Loucy (cell line): Measurements from ENCODE around the gene MEPCE.

Experiments used
- H2AFZ ChIP-seq: fragments of 200-600 bp; sonication (generic); 2 replicates; pipeline ENCODE4 v1.6.0; 2016; ENCODE audit warnings: antibody characterized with exemption, mild to moderate bottlenecking, low read length, moderate library complexity
- H3F3A ChIP-seq: fragments of 200-600 bp; 2 replicates; pipeline ENCODE4 v1.6.0; 2016; ENCODE audit warnings: antibody characterized with exemption, low read depth, mild to moderate bottlenecking
- H3K27me3 ChIP-seq: fragments of 200-600 bp; sonication (generic); 2 replicates; pipeline ENCODE4 v1.6.1; 2014; ENCODE audit warnings: low read length, mild to moderate bottlenecking; ENCODE audit not compliant: insufficient read depth, poor library complexity, severe bottlenecking
- H3K36me3 ChIP-seq: fragments of 200-600 bp; sonication (generic); 2 replicates; pipeline ENCODE4 v1.6.1; 2016; ENCODE audit warnings: low read length; ENCODE audit not compliant: insufficient read depth
- H3K4me1 ChIP-seq: fragments of 200-600 bp; sonication (generic); 2 replicates; pipeline ENCODE4 v1.5.1; 2014; ENCODE audit warnings: low read length, mild to moderate bottlenecking; ENCODE audit not compliant: insufficient read depth, poor library complexity, severe bottlenecking
- H3K4me2 ChIP-seq: fragments of 200-600 bp; sonication (generic); 2 replicates; pipeline ENCODE4 v1.6.0; 2014; ENCODE audit warnings: antibody characterized with exemption, low read length, low read depth, mild to moderate bottlenecking; ENCODE audit not compliant: poor library complexity, severe bottlenecking
- H3K4me3 ChIP-seq: fragments of 200-600 bp; sonication (generic); 2 replicates; pipeline ENCODE4 v1.5.1; 2014; ENCODE audit warnings: low read length, mild to moderate bottlenecking, mixed read lengths; ENCODE audit not compliant: poor library complexity, severe bottlenecking
- H3K79me2 ChIP-seq: fragments of 200-600 bp; sonication (generic); 2 replicates; pipeline ENCODE4 v1.6.1; 2014; ENCODE audit warnings: low read length; ENCODE audit not compliant: insufficient read depth
- H3K9ac ChIP-seq: fragments of 200-600 bp; sonication (generic); 2 replicates; pipeline ENCODE4 v1.6.0; 2014; ENCODE audit warnings: mild to moderate bottlenecking, low read depth, low read length, moderate library complexity; ENCODE audit not compliant: poor library complexity, severe bottlenecking
- H3K9me2 ChIP-seq: fragments of 200-600 bp; sonication (generic); replicated peaks from 2 replicates; pipeline ENCODE4 v1.6.1; 2016; ENCODE audit warnings: low read depth, low read length, mixed read lengths
- H3K9me3 ChIP-seq: fragments of 200-600 bp; sonication (generic); 2 replicates; pipeline ENCODE4 v1.6.1; 2014; ENCODE audit warnings: mild to moderate bottlenecking, antibody characterized with exemption, low read length, low read depth; ENCODE audit not compliant: insufficient read depth
- H4K20me1 ChIP-seq: fragments of 200-600 bp; sonication (generic); 2 replicates; pipeline ENCODE4 v1.6.0; 2014; ENCODE audit warnings: antibody characterized with exemption, low read length, mild to moderate bottlenecking; ENCODE audit not compliant: insufficient read depth, poor library complexity, severe bottlenecking
- CTCF ChIP-seq: fragments of 200-600 bp; sonication (generic); conservative IDR thresholded peaks from 2 replicates; pipeline ENCODE4 v1.5.1; 2014; ENCODE audit warnings: mild to moderate bottlenecking, antibody characterized with exemption, low read length
- EZH2phosphoT487 ChIP-seq: fragments of 200-600 bp; IDR thresholded peaks from 2 replicates; pipeline ENCODE4 v1.6.1; 2018; ENCODE audit warnings: antibody characterized with exemption, mild to moderate bottlenecking, moderate library complexity, borderline replicate concordance

Gene MEPCE

GRCh38 chr7:100465702-100466311, 36.2 kb downstream of the MEPCE start:
- H3K4me3 ChIP-seq: no peak overlapping the region
- peaks cover 21% of the 10 kb centered on the region for H4K20me1 ChIP-seq
- H3K79me2 ChIP-seq: no peaks in the 10 kb centered on the region
- H3K9me2 ChIP-seq: no peaks in the 10 kb centered on the region
- H3K9ac ChIP-seq: no peak overlapping the region
- no peaks in the 10 kb centered on the region for H3K9me3 ChIP-seq
- TF ChIP-seq EZH2phosphoT487 (no peak), CTCF (0 out of 2 replicates have a peak, but pooled peaks have one; percentile 12)
- no peak overlapping the region for H3K4me2 ChIP-seq
- H3K4me1 ChIP-seq: peaks cover 5% of the 10 kb centered on the region
- H3K27me3 ChIP-seq: no peaks in the 10 kb centered on the region
- peaks cover 22% of the 10 kb centered on the region; the same call in 1 of the 2 replicates for H3K36me3 ChIP-seq
- H3F3A ChIP-seq: no peaks in the 10 kb centered on the region
- no peak overlapping the region for H2AFZ ChIP-seq

GRCh38 chr7:100466653-100467605, 37.3 kb downstream of the MEPCE start:
- Histone ChIP-seq H4K20me1 (peaks cover 23% of the 10 kb centered on the region), H3K36me3 (peaks cover 25% of the 10 kb centered on the region; the same call in 1 of the 2 replicates), H3K9me3 (no peaks in the 10 kb centered on the region), H3K4me3 (no peak overlapping the region), H3K4me1 (peaks cover 5% of the 10 kb centered on the region), H3K9ac (no peak overlapping the region), H2AFZ (no peak overlapping the region), H3K9me2 (no peaks in the 10 kb centered on the region), H3K4me2 (no peak overlapping the region), H3F3A (no peaks in the 10 kb centered on the region), H3K79me2 (no peaks in the 10 kb centered on the region; the same call in 1 of the 2 replicates), H3K27me3 (no peaks in the 10 kb centered on the region)
- TF ChIP-seq EZH2phosphoT487 (no peak), CTCF (no peak)

- no peaks in the 10 kb centered on the region for H3K27me3 ChIP-seq
- H4K20me1 ChIP-seq: peaks cover 32% of the 10 kb centered on the region
- no peak overlapping the region for H3K9ac ChIP-seq
- H3K4me1 ChIP-seq: peaks cover 7% of the 10 kb centered on the region
- H3K79me2 ChIP-seq: peaks cover 3% of the 10 kb centered on the region; the same call in 1 of the 2 replicates
- no peaks in the 10 kb centered on the region for H3F3A ChIP-seq
- TF ChIP-seq CTCF: no peak
- no peak for TF ChIP-seq EZH2phosphoT487
- no peaks in the 10 kb centered on the region for H3K9me2 ChIP-seq
- H2AFZ ChIP-seq: no peak overlapping the region
- no peak overlapping the region for H3K4me3 ChIP-seq
- H3K4me2 ChIP-seq: no peak overlapping the region
- peaks cover 25% of the 10 kb centered on the region; the same call in 1 of the 2 replicates for H3K36me3 ChIP-seq
- no peaks in the 10 kb centered on the region for H3K9me3 ChIP-seq
Observed at GRCh38 chr7:100467638-100468373, 38.2 kb downstream of the MEPCE start.
